Transverse colon (tissue), 4 donors: ENCODE results near the gene PRDM8. TPM values are rescaled to one million over a fixed set of nuclear protein-coding genes. Genes with fewer than 3 reads are reported as not detected.

Experiments
- DNase-seq: peaks from one replicate; pipeline ENCODE4 v3.0.0-alpha.2; 2019
- H3K27ac ChIP-seq, 4 donors: fragments of 200-600 bp; sonication (generic); 2 replicates each; pipeline ENCODE4 v1.5.1; 2016 to 2018; ENCODE audit warnings: inconsistent platforms in 4 of 4
- H3K27me3 ChIP-seq: fragments of 200-600 bp; sonication (generic); 2 replicates; pipeline ENCODE4 v1.5.1; 2017; ENCODE audit warnings: inconsistent platforms
- H3K36me3 ChIP-seq, 4 donors: fragments of 200-600 bp; sonication (generic); 2 replicates each; pipeline ENCODE4 v1.5.1; 2017 to 2019; ENCODE audit warnings: inconsistent platforms in 4 of 4
- H3K4me1 ChIP-seq, 4 donors: fragments of 200-600 bp; sonication (generic); 2 replicates each; pipeline ENCODE4 v1.5.1; 2017 to 2020; ENCODE audit warnings: inconsistent platforms in 4 of 4
- H3K4me3 ChIP-seq, 4 donors: fragments of 200-600 bp; sonication (generic); 1 replicate in 1 of 4; 2 replicates in 3 of 4; pipeline versions ENCODE4 v1.5.1 to v1.6.1; 2017 to 2019; ENCODE audit warnings: inconsistent platforms in 4 of 4
- H3K9me3 ChIP-seq, 2 donors: fragments of 200-600 bp; sonication (generic); 2 replicates each; pipeline ENCODE4 v1.5.1; 2017 to 2019; ENCODE audit warnings: inconsistent platforms in 2 of 2
- EP300 ChIP-seq: sonication (generic); formaldehyde crosslinking; IDR thresholded peaks from one replicate; pipeline ENCODE4 v1.6.1; 2017; ENCODE audit warnings: antibody characterized with exemption, low read depth
- POLR2A ChIP-seq: fragments of 450-650 bp; IDR thresholded peaks from one replicate; pipeline ENCODE4 v1.6.1; 2016; ENCODE audit warnings: antibody characterized with exemption, mild to moderate bottlenecking, moderate library complexity
- POLR2AphosphoS5 ChIP-seq, 3 donors: sonication (generic); formaldehyde crosslinking; IDR thresholded peaks; one replicate each; pipeline ENCODE4 v1.6.1; 2016; ENCODE audit warnings: antibody characterized with exemption in 3 of 3
- WGBS, 2 donors: methylation state at CpG; one replicate each; pipeline ENCODE4 v1.1.5; 2018; ENCODE audit warnings: low coverage in 1 of 2; 5-methylcytosine and 5-hydroxymethylcytosine counted together
- in situ Hi-C, 4 donors: fragments of 200-750 bp; cut with MboI; loops; one replicate each; pipeline versions ENCODE4 v1.15.0 to v1.15.1; 2017; ENCODE audit warnings: low sequenced_read_pairs in 3 of 4, low pct_ligation_motif_present in 1 of 4, low pct_unique_long_range_greater_than_20kb in 1 of 4
- intact Hi-C: fragments of 100-400 bp; cut with DNase I; formaldehyde crosslinking; loops from one replicate; pipeline ENCODE4 v1.15.1; 2023; ENCODE audit warnings: low total_unique reads
- total RNA-seq, 4 donors: library from RNA; depleted of rRNA; stranded (reverse); fragments of >200 nt; gene quantifications; one replicate each; pipeline ENCODE4 v1.1.0, GENCODE V29; 2016
- TF ChIP-seq, protein P1 (sequence below), 5 experiments: fragments of 200-600 bp in 3 of 5; fragments of 450-650 bp in 2 of 5; sonication (generic) in 3 of 5; IDR thresholded peaks; 1 replicate in 2 of 5; 2 replicates in 3 of 5; pipeline ENCODE4 v1.5.1; 2016 to 2017; ENCODE audit warnings: antibody characterized with exemption in 5 of 5, inconsistent platforms in 3 of 5, mild to moderate bottlenecking in 2 of 5, moderate library complexity in 1 of 5

PRDM8 gene
- total RNA-seq, 4 donors from 2014 or later, result 0.20 to 5.2 (median 3.2) TPM

DNA sequence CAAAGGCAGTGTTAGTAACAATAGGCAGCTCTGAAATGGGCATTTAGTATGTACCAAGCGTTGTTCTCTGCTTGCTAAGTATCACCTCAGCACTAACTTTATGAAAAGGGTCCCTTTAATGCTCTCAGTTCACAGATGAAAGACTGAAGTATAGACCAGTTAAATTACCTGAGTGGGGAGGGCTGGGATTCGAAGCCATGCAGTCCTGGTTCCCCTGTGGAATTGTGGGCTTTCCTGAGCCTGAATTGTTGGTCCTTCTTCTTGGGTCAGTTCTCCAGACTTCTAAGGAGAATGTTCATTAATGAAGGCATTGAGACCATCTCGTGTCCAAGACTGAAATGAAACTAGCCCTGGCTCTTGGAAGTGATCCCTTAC, 7.7 kb upstream of the PRDM8 start:
- intact Hi-C loops, result loop anchor here (10.0 kb wide), 2 partner anchors 375 to 1145 kb away; no protein-coding TSS in a partner anchor
- H3K27me3 ChIP-seq, result peaks cover 86% of the 10 kb centered on the region
- no peak overlapping the region for H3K27ac ChIP-seq
- no peaks in the 10 kb centered on the region for H3K9me3 ChIP-seq
- in situ Hi-C loops, result no loop called here
- WGBS, 2 donors, result 58% methylated on average over 3 of the region's 3 CpGs; no CpG with 5 or more reads in 1 of the 2 donors
- no peak overlapping the region for H3K4me3 ChIP-seq
- peaks cover 0 to 15% (median 14%) of the 10 kb centered on the region in 4 donors for H3K4me1 ChIP-seq
- H3K36me3 ChIP-seq, result no peaks in the 10 kb centered on the region
- no peak for TF ChIP-seq POLR2AphosphoS5 (IDR thresholded peaks at IDR 0.05)
- TF ChIP-seq EP300, result no peak
- TF ChIP-seq, protein P1, sequence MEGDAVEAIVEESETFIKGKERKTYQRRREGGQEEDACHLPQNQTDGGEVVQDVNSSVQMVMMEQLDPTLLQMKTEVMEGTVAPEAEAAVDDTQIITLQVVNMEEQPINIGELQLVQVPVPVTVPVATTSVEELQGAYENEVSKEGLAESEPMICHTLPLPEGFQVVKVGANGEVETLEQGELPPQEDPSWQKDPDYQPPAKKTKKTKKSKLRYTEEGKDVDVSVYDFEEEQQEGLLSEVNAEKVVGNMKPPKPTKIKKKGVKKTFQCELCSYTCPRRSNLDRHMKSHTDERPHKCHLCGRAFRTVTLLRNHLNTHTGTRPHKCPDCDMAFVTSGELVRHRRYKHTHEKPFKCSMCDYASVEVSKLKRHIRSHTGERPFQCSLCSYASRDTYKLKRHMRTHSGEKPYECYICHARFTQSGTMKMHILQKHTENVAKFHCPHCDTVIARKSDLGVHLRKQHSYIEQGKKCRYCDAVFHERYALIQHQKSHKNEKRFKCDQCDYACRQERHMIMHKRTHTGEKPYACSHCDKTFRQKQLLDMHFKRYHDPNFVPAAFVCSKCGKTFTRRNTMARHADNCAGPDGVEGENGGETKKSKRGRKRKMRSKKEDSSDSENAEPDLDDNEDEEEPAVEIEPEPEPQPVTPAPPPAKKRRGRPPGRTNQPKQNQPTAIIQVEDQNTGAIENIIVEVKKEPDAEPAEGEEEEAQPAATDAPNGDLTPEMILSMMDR (IDR thresholded peaks at IDR 0.05), result no peak
- no peak for TF ChIP-seq POLR2A
- DNase-seq, result no peak

GRCh38 chr4:80189956-80190677, 7.2 kb upstream of the PRDM8 start:
- no peaks in the 10 kb centered on the region for H3K36me3 ChIP-seq
- intact Hi-C loops (loop anchor here (10.0 kb wide), 2 partner anchors 375 to 1145 kb away; no protein-coding TSS in a partner anchor), in situ Hi-C loops (no loop called here)
- DNase-seq, result no peak
- WGBS, 2 donors, result 60 to 66% methylated on average over 1 to 36 of the region's 36 CpGs
- no peak overlapping the region for H3K4me3 ChIP-seq
- H3K27ac ChIP-seq, result no peak overlapping the region
- H3K4me1 ChIP-seq, result peaks cover 0 to 10% (median 8%) of the 10 kb centered on the region in 4 donors
- H3K9me3 ChIP-seq, result no peaks in the 10 kb centered on the region
- TF ChIP-seq POLR2A (no peak), POLR2AphosphoS5 (IDR thresholded peaks at IDR 0.05) (no peak), EP300 (no peak)
- TF ChIP-seq, protein P1 (IDR thresholded peaks at IDR 0.05), result no peak
- peaks cover 86% of the 10 kb centered on the region for H3K27me3 ChIP-seq

DNA sequence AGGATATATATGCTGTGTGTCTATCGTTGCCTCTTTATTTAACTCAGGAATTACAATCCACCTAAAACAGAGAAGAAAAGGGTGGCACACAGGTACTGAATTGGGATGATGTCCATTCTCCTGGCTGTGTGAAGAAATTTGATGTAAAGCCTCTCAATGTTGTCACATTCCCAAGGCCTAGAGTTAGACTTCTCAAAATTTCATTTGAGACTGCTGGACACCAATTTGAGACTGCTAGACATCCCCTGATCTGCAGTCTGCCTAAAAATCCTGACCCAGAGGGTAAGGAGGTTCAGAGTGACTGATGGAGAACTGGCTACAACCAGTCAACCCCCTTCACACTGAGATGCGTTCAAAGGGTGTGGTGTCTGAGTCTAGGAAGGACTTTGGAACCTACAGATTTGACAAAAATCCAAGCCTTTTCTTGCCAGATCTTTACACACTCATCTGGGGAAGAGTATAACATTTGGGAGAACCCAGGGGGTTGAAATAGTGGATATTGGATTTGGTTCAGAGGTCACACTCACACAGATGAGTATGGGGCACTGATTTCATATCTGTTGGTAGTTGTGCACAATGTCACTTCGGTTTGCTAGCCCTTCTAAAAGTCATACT, 4.9 kb upstream of the PRDM8 start:
- Histone ChIP-seq H3K4me3 (no peak overlapping the region), H3K36me3 (no peaks in the 10 kb centered on the region), H3K9me3 (no peaks in the 10 kb centered on the region), H3K27me3 (peaks cover 85% of the 10 kb centered on the region), H3K27ac (no peak overlapping the region), H3K4me1 (no peaks in the 10 kb centered on the region)
- in situ Hi-C loops (no loop called here), intact Hi-C loops (no loop called here)
- no peak for DNase-seq
- TF ChIP-seq POLR2A (no peak), EP300 (no peak), POLR2AphosphoS5 (IDR thresholded peaks at IDR 0.05) (no peak)
- TF ChIP-seq, protein P1 (IDR thresholded peaks at IDR 0.05), result no peak
- WGBS, 2 donors, result 64 to 93% methylated on average over 2 to 3 of the region's 3 CpGs

DNA sequence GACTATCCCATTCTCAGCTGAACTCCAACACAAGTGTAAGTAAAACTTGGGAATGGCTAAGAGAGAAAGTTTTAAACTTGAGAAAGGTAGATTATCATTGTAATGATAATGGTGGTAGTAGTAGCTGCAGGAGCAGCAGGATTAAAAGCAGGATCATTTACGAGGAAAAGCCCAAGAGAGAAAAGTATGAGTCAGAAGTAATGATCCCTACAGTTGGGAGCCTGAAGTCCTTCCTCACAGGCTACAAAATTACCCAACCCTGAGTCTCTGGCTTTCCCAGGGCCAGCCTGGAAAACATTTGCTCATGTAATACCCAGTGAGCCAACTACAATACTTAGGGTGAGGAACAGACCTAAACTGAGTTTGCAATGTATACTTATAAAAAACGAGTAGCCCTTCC, 4.4 kb upstream of the PRDM8 start:
- intact Hi-C loops, result no loop called here
- peaks cover 87% of the 10 kb centered on the region for H3K27me3 ChIP-seq
- in situ Hi-C loops, result no loop called here

More for the DNA sequence above, 4.4 kb upstream of the PRDM8 start:
- no peak overlapping the region for H3K4me3 ChIP-seq
- TF ChIP-seq, protein P1 (IDR thresholded peaks at IDR 0.05), result no peak
- no peak for TF ChIP-seq POLR2AphosphoS5 (IDR thresholded peaks at IDR 0.05)
- no peak for TF ChIP-seq EP300
- TF ChIP-seq POLR2A, result no peak
- no peak overlapping the region for H3K27ac ChIP-seq
- no peaks in the 10 kb centered on the region for H3K9me3 ChIP-seq
- H3K36me3 ChIP-seq, result no peaks in the 10 kb centered on the region
- peaks cover 0 to 4% (median under 1%) of the 10 kb centered on the region in 4 donors for H3K4me1 ChIP-seq
- WGBS, 2 donors, result 44 to 53% methylated on average over 2 of the region's 2 CpGs
- DNase-seq, result no peak
